Measurements from ENCODE around the gene TEAD4.

Gene TEAD4

DNA sequence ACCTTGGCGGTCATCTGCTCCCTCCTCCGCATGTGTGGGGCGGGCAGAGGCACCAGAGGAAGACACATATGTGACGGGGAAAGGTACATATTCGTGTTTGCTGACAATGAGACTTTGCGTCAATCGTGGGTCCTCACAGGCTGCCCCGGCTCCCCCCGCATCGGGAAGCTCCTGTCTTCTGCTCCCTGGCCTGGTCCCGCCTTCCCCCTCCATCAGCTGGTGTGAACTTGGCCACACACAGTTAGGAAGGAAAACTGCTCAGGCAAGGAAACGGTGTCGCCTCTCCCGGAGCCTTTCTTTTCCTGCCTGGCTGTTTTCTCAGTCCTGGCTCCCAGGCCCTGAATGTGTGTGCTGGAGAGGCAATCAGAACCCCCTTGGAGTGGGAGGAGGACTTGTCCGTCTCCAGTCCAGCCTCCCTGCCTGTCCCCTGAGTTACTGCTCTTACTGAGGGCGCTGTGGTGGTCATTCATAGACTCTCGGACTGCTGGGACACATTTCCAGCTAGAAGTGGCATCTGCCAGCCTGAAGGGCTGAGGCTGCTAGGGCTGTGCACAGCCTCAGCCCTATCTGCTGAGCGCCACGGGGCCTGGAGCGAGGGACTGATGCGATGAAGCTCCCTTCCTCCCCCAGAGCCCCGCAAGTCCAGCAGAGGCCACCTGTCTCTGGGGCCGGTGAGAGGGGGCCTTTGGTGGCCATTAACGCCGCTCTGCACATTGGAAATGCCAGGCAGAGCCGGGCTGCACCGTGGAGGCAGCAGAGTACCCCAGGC lies 73.8 kb downstream of the TEAD4 start:
- no peak for DNase-seq (ENCODE audit: low read depth)
- H3K4me3 ChIP-seq (ENCODE audit: low read length) = no peak overlapping the region
- TF ChIP-seq CTCF (conservative IDR thresholded peaks at IDR 0.05; ENCODE audit: low read depth, low read length) = no peak

GRCh38 chr12:3033539-3033867 lies 74.3 kb downstream of the TEAD4 start:
- TF ChIP-seq CTCF (conservative IDR thresholded peaks at IDR 0.05; ENCODE audit: low read depth, low read length) = no peak
- no peak for DNase-seq (ENCODE audit: low read depth)

GRCh38 chr12:3034067-3034750 lies 75.0 kb downstream of the TEAD4 start:
- no peak overlapping the region for H3K4me3 ChIP-seq (ENCODE audit: low read length)
- TF ChIP-seq CTCF (conservative IDR thresholded peaks at IDR 0.05; ENCODE audit: low read depth, low read length) = peak; percentile 89
- DNase-seq (ENCODE audit: low read depth) = no peak

More at GRCh38 chr12:3033539-3033867, 74.3 kb downstream of the TEAD4 start:
- H3K4me3 ChIP-seq (ENCODE audit: low read length) = no peak overlapping the region

- TF ChIP-seq CTCF (conservative IDR thresholded peaks at IDR 0.05; ENCODE audit: low read depth, low read length) = no peak
- no peak overlapping the region for H3K4me3 ChIP-seq (ENCODE audit: low read length)
- DNase-seq (ENCODE audit: low read depth) = no peak
Observed at GRCh38 chr12:3035171-3035570, 76.0 kb downstream of the TEAD4 start.

DNA sequence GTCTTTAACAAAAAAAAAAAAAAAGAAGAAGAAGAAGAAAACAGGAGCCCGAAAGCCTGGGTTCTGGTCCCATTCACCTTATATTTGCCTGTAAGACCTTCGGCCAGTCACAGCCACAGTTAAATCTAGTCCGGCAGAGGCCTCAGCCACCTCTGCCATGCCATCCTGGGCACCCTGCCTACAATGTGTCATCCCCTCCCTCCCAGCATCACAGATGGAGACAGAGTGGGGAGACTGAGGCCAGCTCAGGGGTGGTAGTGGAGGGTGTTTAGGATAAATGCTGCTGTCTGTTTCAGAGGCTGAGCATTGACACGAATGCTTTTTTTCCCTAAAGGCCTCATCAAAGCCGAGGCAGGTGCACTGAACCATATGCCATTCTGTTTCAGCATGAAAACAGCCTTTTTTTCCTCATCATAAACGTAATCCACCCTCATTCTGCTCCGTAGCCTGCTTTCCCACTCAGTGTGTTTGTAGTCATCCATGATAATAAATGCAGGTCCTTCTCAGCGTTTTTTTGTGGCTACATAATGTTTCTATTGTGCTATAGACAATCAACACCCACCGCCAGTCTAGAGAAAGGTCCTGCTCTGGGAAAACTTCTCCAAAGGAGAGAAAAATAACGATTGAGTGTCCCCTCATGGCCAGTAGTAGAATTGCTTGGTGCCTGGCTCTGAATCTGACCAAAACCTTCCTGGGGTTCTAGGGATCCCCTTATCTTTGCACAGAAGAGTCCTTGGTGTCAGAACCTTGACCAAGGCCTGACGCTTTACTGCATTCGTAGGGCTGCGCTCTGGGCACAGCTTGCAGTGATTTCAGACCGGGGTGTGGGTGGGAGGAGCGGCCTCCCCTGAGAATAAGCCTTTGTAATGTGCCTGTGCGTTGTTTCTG lies 76.9 kb downstream of the TEAD4 start:
- H3K4me3 ChIP-seq (ENCODE audit: low read length) = no peak overlapping the region
- peak; percentile 56 for TF ChIP-seq CTCF (conservative IDR thresholded peaks at IDR 0.05; ENCODE audit: low read depth, low read length)
- DNase-seq (ENCODE audit: low read depth) = no peak

DNA sequence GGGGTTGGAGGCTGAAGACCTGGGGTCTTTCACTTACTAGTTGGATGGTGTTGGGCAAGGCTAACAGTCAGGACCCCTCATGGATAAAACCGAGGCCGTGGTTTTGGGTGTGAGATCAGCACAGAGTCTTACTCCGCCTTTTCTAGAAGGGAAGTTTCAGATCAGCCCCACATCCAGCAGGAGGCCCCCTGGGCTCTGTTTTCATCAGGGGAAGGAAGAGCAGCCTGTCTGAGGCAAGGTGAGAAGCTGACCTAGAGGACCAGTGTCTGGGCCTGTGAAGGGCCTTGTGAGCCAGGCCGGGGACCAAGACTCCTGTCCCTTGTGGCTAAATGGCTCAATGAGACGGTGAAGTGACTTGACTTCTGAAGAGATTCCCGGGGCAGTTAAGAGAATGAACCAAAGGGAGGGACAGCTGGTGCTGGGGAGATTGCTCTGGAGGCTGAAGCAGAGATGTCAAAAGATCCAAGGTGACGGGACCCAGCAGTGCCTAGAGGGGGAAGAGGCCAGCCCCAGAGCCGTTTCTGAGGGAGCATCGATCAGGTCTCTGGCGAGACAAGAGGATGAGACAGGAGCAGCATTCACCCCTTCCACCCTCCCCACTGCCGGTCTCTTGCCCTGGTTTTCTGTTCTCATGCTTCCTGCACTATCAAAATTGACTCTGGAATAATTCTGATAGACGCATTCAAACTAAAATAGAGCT lies 77.9 kb downstream of the TEAD4 start:
- no peak overlapping the region for H3K4me3 ChIP-seq (ENCODE audit: low read length)
- no peak for TF ChIP-seq CTCF (conservative IDR thresholded peaks at IDR 0.05; ENCODE audit: low read depth, low read length)
- DNase-seq (ENCODE audit: low read depth) = no peak
